ENCODE data around the gene AHNAK. TPM values are rescaled to one million over a fixed set of nuclear protein-coding genes. Genes with fewer than 3 reads are reported as not detected.

AHNAK gene
- total RNA-seq, 2 donors from 2014 or later = 168 to 241 TPM

GRCh38 chr11:62491571-62492329 lies 54.9 kb downstream of the AHNAK start:
- DNase-seq (no peak), ATAC-seq (no peak)
- H3K4me3 ChIP-seq = no peak overlapping the region
- TF ChIP-seq POLR2A (IDR thresholded peaks at IDR 0.05) = no peak
- no peak for TF ChIP-seq CTCF (IDR thresholded peaks at IDR 0.05)
- no peak overlapping the region for H3K27ac ChIP-seq
- no peaks in the 10 kb centered on the region for H3K27me3 ChIP-seq
- H3K9me3 ChIP-seq = no peaks in the 10 kb centered on the region
- H3K4me1 ChIP-seq = no peaks in the 10 kb centered on the region
- 57 to 58% methylated on average over 9 of the region's 9 CpGs for WGBS, 2 donors
- intact Hi-C loops (cut with DNase I) = no loop called here
- H3K36me3 ChIP-seq (replicated peaks in 1 of 2; ENCODE audit: insufficient read depth in 1 of 2, low read depth in 2 of 2) = no peaks in the 10 kb centered on the region

DNA sequence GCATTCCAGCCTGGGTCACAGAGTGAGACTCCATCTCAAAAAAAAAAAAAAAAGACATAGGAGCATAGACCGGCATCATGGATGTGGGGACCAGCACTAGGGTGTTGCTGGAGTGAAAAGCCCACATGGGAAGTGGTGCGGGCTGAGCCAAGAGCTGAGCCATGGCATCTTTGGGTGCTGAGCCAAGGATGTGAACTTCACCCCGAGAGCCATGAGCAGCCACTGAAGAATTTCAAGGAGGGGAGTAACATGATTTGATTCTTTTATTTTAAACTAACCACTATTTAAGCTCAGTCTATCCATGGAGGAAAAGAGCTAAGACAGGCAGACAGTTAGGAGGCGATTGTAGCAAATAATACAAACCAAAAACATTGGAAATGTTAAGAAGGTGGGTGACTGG lies 57.4 kb downstream of the AHNAK start:
- Histone ChIP-seq H3K36me3 (replicated peaks in 1 of 2; ENCODE audit: insufficient read depth in 1 of 2, low read depth in 2 of 2) (no peaks in the 10 kb centered on the region), H3K27ac (no peak overlapping the region), H3K4me3 (no peak overlapping the region), H3K27me3 (no peaks in the 10 kb centered on the region), H3K9me3 (no peaks in the 10 kb centered on the region), H3K4me1 (no peaks in the 10 kb centered on the region)
- TF ChIP-seq CTCF (IDR thresholded peaks at IDR 0.05) (no peak), POLR2A (IDR thresholded peaks at IDR 0.05) (no peak)
- intact Hi-C loops (cut with DNase I) = no loop called here
- no peak for DNase-seq
- WGBS, 2 donors = 85 to 92% methylated on average over 4 of the region's 4 CpGs
- no peak for ATAC-seq

- no peak for TF ChIP-seq CTCF (IDR thresholded peaks at IDR 0.05)
- TF ChIP-seq POLR2A (IDR thresholded peaks at IDR 0.05) = no peak
- Histone ChIP-seq H3K4me1 (no peaks in the 10 kb centered on the region), H3K4me3 (no peak overlapping the region), H3K27me3 (no peaks in the 10 kb centered on the region), H3K36me3 (replicated peaks in 1 of 2; ENCODE audit: insufficient read depth in 1 of 2, low read depth in 2 of 2) (no peaks in the 10 kb centered on the region), H3K27ac (no peak overlapping the region), H3K9me3 (no peaks in the 10 kb centered on the region)
- no peak for DNase-seq
- ATAC-seq = no peak
- whole genome bisulfite sequencing, 2 donors = 43 to 47% methylated on average over 19 of the region's 19 CpGs
- intact Hi-C loops (cut with DNase I) = no loop called here
Measured at GRCh38 chr11:62487738-62488551, 58.7 kb downstream of the AHNAK start.

GRCh38 chr11:62487136-62487535 lies 59.5 kb downstream of the AHNAK start:
- Histone ChIP-seq H3K4me3 (no peak overlapping the region), H3K4me1 (no peaks in the 10 kb centered on the region), H3K27ac (no peak overlapping the region), H3K27me3 (no peaks in the 10 kb centered on the region), H3K36me3 (replicated peaks in 1 of 2; ENCODE audit: insufficient read depth in 1 of 2, low read depth in 2 of 2) (no peaks in the 10 kb centered on the region), H3K9me3 (no peaks in the 10 kb centered on the region)
- no peak for TF ChIP-seq POLR2A (IDR thresholded peaks at IDR 0.05)
- TF ChIP-seq CTCF (IDR thresholded peaks at IDR 0.05) = no peak
- no peak for ATAC-seq
- DNase-seq = no peak
- WGBS, 2 donors = 63 to 75% methylated on average over 8 of the region's 8 CpGs
- intact Hi-C loops (cut with DNase I) = no loop called here
